ENCODE measurements around the gene TEP1.

DNA sequence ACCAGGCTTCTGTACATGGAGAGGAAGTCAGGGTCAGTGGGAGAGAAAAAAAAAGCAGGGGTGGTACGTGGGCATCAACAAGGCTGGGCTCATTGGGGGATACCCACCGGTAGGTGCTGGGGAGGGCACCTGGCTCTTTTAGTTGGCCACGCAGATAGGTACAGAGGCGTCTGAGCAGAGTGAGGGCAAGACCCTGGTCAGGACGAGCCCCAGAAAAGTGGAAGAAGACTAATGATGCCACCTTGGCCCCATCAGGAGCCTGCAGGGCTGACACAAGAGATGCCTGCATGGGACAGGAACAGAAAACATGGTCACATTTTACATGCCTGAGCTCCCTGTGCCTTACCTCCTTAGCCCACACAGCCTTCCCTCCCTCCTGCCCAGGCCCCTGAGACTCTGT, 29.7 kb downstream of the TEP1 start:
- TF ChIP-seq, protein P1, sequence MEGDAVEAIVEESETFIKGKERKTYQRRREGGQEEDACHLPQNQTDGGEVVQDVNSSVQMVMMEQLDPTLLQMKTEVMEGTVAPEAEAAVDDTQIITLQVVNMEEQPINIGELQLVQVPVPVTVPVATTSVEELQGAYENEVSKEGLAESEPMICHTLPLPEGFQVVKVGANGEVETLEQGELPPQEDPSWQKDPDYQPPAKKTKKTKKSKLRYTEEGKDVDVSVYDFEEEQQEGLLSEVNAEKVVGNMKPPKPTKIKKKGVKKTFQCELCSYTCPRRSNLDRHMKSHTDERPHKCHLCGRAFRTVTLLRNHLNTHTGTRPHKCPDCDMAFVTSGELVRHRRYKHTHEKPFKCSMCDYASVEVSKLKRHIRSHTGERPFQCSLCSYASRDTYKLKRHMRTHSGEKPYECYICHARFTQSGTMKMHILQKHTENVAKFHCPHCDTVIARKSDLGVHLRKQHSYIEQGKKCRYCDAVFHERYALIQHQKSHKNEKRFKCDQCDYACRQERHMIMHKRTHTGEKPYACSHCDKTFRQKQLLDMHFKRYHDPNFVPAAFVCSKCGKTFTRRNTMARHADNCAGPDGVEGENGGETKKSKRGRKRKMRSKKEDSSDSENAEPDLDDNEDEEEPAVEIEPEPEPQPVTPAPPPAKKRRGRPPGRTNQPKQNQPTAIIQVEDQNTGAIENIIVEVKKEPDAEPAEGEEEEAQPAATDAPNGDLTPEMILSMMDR (IDR thresholded peaks at IDR 0.05): no peak
- TF ChIP-seq POLR2A (IDR thresholded peaks at IDR 0.05): no peak
